ENCODE results near the gene GTF2IRD1.

GTF2IRD1 gene

GRCh38 chr7:74581916-74582440 lies 128.3 kb downstream of the GTF2IRD1 start:
- H3K4me3 ChIP-seq (replicated peaks; ENCODE audit: low read depth, low read length) = no peak overlapping the region
- DNase-seq (ENCODE audit: extremely low read depth, low read depth) = no peak
- no peak for TF ChIP-seq CTCF (IDR thresholded peaks at IDR 0.05; ENCODE audit: low read depth, low read length, missing control alignments)

GRCh38 chr7:74582447-74583039 lies 128.8 kb downstream of the GTF2IRD1 start:
- no peak for TF ChIP-seq CTCF (IDR thresholded peaks at IDR 0.05; ENCODE audit: low read depth, low read length, missing control alignments)
- DNase-seq (ENCODE audit: extremely low read depth, low read depth) = no peak
- no peak overlapping the region for H3K4me3 ChIP-seq (replicated peaks; ENCODE audit: low read depth, low read length)

- TF ChIP-seq CTCF (IDR thresholded peaks at IDR 0.05; ENCODE audit: low read depth, low read length, missing control alignments) = no peak
- H3K4me3 ChIP-seq (replicated peaks; ENCODE audit: low read depth, low read length) = no peak overlapping the region
- no peak for DNase-seq (ENCODE audit: extremely low read depth, low read depth)
Measured at GRCh38 chr7:74583630-74584029, 129.9 kb downstream of the GTF2IRD1 start.

GRCh38 chr7:74584160-74584954 lies 130.7 kb downstream of the GTF2IRD1 start:
- H3K4me3 ChIP-seq (replicated peaks; ENCODE audit: low read depth, low read length) = no peak overlapping the region
- no peak for DNase-seq (ENCODE audit: extremely low read depth, low read depth)
- TF ChIP-seq CTCF (IDR thresholded peaks at IDR 0.05; ENCODE audit: low read depth, low read length, missing control alignments) = no peak

GRCh38 chr7:74585844-74586243 lies 132.1 kb downstream of the GTF2IRD1 start:
- TF ChIP-seq CTCF (IDR thresholded peaks at IDR 0.05; ENCODE audit: low read depth, low read length, missing control alignments) = no peak
- DNase-seq (ENCODE audit: extremely low read depth, low read depth) = no peak
- H3K4me3 ChIP-seq (replicated peaks; ENCODE audit: low read depth, low read length) = no peak overlapping the region

- no peak for TF ChIP-seq CTCF (IDR thresholded peaks at IDR 0.05; ENCODE audit: low read depth, low read length, missing control alignments)
- no peak for DNase-seq (ENCODE audit: extremely low read depth, low read depth)
- H3K4me3 ChIP-seq (replicated peaks; ENCODE audit: low read depth, low read length) = no peak overlapping the region
Measured at GRCh38 chr7:74586258-74587175, 132.8 kb downstream of the GTF2IRD1 start.
